Suprapubic skin (tissue), 2 donors: Measurements from ENCODE around the gene PADI4.

ENCODE experiments used
- EP300 ChIP-seq: sonication (generic); formaldehyde crosslinking; IDR thresholded peaks from one replicate; pipeline ENCODE4 v1.6.1; 2017; ENCODE audit warnings: antibody characterized with exemption
- POLR2A ChIP-seq, 2 donors: fragments of 450-650 bp; IDR thresholded peaks; one replicate each; pipeline ENCODE4 v1.6.1; 2017; ENCODE audit warnings: antibody characterized with exemption in 2 of 2, mild to moderate bottlenecking in 2 of 2, moderate library complexity in 2 of 2

GRCh38 chr1:17270891-17271765 lies 36.9 kb upstream of the PADI4 start:
- TF ChIP-seq POLR2A (IDR thresholded peaks at IDR 0.05), result no peak
- no peak for TF ChIP-seq EP300
